Glutamatergic neuron (in vitro differentiated cells): Measurements from ENCODE around the gene SLAIN2. TPM values are rescaled to one million over a fixed set of nuclear protein-coding genes. Genes with fewer than 3 reads are reported as not detected.

Experiments
- DNase-seq: peaks from one replicate; pipeline ENCODE4 v3.0.0; 2022
- H3K27ac Mint-ChIP-seq: one replicate; pipeline ENCODE4 v1.8.0; 2020; ENCODE audit warnings: mild to moderate bottlenecking, mixed read lengths, inconsistent platforms; ENCODE audit not compliant: unreplicated experiment
- H3K27me3 Mint-ChIP-seq: one replicate; pipeline ENCODE4 v1.8.0; 2020; ENCODE audit warnings: mild to moderate bottlenecking, moderate library complexity, mixed read lengths, inconsistent platforms; ENCODE audit not compliant: unreplicated experiment
- H3K36me3 Mint-ChIP-seq: one replicate; pipeline ENCODE4 v1.8.0; 2020; ENCODE audit warnings: mild to moderate bottlenecking, mixed read lengths, inconsistent platforms; ENCODE audit not compliant: unreplicated experiment
- H3K4me1 Mint-ChIP-seq: one replicate; pipeline ENCODE4 v1.8.0; 2020; ENCODE audit warnings: mild to moderate bottlenecking, low read depth, mixed read lengths, inconsistent platforms; ENCODE audit not compliant: unreplicated experiment
- H3K4me3 Mint-ChIP-seq: one replicate; pipeline ENCODE4 v1.8.0; 2020; ENCODE audit warnings: mild to moderate bottlenecking, mixed read lengths, inconsistent platforms; ENCODE audit not compliant: unreplicated experiment
- H3K9me3 Mint-ChIP-seq: one replicate; pipeline ENCODE4 v1.8.0; 2020; ENCODE audit warnings: mild to moderate bottlenecking, moderate library complexity, mixed read lengths, inconsistent platforms; ENCODE audit not compliant: unreplicated experiment
- total RNA-seq: library from RNA; stranded (reverse); fragmentation: NEBNext Ultra II Directional; extraction: Animal tissue kit (Norgen Biotek cat#: 25700); gene quantifications from one replicate; pipeline ENCODE4 v1.2.1, GENCODE V29; 2021; ENCODE audit not compliant: unreplicated experiment
- TF ChIP-seq, protein P1 (sequence below): fragments of 200-600 bp; sonication (generic); IDR thresholded peaks from one replicate; pipeline ENCODE4 v1.5.0; 2021; ENCODE audit not compliant: partially characterized antibody, unreplicated experiment

Gene SLAIN2
- total RNA-seq, 1 donor from 2014 or later: 72.6 TPM

DNA sequence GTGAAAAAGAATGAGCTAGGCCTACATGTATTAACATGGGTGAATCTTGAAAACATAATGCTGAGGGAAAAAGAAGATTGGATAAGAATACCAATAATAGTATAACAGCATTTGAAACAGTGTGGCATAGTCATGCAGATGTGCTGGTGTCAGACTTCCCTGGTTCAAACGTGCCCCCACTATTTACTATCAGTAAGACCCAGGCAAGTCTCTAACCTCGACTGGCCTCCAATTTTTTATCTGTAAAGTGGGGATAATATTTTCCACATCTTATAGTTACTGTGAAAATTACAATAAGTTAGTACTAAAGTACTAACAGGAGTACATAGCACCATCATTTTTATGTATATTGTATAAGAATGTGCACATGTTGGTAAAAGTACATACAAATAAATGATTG lies 17.0 kb upstream of the SLAIN2 start:
- H3K4me1 Mint-ChIP-seq: no peaks in the 10 kb centered on the region
- peaks cover 1% of the 10 kb centered on the region for H3K9me3 Mint-ChIP-seq
- no peak overlapping the region for H3K27ac Mint-ChIP-seq
- H3K4me3 Mint-ChIP-seq: no peak overlapping the region
- no peak for DNase-seq
- H3K27me3 Mint-ChIP-seq: peaks cover 3% of the 10 kb centered on the region
- H3K36me3 Mint-ChIP-seq: no peaks in the 10 kb centered on the region
- TF ChIP-seq, protein P1, sequence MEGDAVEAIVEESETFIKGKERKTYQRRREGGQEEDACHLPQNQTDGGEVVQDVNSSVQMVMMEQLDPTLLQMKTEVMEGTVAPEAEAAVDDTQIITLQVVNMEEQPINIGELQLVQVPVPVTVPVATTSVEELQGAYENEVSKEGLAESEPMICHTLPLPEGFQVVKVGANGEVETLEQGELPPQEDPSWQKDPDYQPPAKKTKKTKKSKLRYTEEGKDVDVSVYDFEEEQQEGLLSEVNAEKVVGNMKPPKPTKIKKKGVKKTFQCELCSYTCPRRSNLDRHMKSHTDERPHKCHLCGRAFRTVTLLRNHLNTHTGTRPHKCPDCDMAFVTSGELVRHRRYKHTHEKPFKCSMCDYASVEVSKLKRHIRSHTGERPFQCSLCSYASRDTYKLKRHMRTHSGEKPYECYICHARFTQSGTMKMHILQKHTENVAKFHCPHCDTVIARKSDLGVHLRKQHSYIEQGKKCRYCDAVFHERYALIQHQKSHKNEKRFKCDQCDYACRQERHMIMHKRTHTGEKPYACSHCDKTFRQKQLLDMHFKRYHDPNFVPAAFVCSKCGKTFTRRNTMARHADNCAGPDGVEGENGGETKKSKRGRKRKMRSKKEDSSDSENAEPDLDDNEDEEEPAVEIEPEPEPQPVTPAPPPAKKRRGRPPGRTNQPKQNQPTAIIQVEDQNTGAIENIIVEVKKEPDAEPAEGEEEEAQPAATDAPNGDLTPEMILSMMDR: no peak

DNA sequence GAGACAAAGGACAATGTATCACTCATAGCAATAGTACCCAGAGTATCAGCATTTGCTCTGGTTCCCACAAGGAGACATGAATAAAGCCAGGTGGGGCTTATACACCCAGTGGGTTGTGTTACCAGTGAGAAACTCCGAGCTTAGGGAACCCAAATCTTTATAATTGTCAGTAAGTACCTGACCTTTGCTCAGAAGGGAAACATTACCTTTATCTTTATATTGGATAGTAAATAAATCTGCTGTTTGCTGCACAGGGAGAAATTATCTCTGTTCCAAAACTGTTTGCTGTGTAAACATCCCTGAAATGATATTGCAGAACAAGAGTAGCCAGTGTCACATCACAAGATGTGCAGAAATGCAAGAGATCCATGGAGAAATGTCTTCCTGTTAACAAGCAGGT lies 12.1 kb upstream of the SLAIN2 start:
- H3K27ac Mint-ChIP-seq: no peak overlapping the region
- no peak overlapping the region for H3K4me3 Mint-ChIP-seq
- H3K4me1 Mint-ChIP-seq: no peaks in the 10 kb centered on the region
- peaks cover 5% of the 10 kb centered on the region for H3K27me3 Mint-ChIP-seq
- no peaks in the 10 kb centered on the region for H3K36me3 Mint-ChIP-seq
- H3K9me3 Mint-ChIP-seq: peaks cover 1% of the 10 kb centered on the region
- no peak for DNase-seq
- TF ChIP-seq, protein P1: no peak

DNA sequence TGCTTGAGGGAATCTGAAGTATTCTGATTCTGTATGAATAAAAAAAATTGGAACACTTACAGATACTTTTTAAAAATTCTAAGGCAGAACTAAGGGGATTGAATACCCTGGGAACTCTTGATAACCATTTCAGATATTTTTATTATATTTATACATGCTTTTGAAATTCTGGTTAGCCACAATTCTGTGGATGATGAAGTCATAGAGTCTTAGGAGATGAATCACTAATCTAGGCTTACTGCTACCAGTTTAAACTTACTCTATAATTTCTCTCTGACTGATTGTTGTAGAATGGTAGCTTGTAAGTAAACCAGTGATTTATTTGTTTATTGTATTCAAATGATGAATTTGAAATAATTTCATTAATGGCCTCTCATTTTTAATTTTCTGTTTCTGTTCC lies 11.4 kb upstream of the SLAIN2 start:
- H3K4me3 Mint-ChIP-seq: no peak overlapping the region
- no peak overlapping the region for H3K27ac Mint-ChIP-seq
- peaks cover 5% of the 10 kb centered on the region for H3K27me3 Mint-ChIP-seq
- H3K4me1 Mint-ChIP-seq: no peaks in the 10 kb centered on the region
- DNase-seq: no peak
- no peaks in the 10 kb centered on the region for H3K36me3 Mint-ChIP-seq
- TF ChIP-seq, protein P1: no peak
- peaks cover 1% of the 10 kb centered on the region for H3K9me3 Mint-ChIP-seq

DNA sequence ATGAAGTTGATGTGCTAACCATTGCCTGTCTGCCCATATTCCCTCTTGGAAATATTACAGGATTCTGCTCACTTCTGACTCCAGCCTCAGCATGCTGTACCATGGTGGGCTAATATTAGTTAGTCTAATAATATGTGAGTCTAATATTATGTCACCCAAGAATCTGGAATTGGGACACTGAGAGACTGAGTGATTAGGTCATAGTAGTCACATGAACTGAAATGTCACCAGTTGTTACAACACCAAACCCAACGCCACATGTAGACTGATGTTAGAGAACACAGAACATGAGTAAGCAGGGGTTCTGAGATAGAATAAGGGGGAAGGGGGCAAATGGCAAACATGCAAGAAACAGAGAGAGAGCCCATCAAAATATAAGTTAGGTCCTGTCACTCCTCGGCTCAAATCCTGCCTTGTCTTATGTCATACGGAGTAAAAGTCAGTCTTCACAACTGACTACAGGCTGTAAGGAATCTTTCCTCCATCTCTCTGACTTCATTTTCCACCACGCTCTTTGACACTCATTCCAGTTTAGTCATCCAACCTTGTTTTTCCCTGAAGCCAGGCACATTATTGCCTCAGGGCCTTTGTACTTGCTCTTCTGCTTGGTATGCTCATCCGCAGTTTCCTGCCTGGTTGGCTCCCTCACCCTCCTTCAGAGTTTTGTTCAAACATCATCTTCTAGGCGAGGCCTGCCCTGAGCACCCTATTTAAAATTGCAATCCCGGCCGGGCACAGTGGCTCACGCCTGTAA lies 9.6 kb upstream of the SLAIN2 start:
- Mint-ChIP-seq H3K27me3 (peaks cover 3% of the 10 kb centered on the region), H3K9me3 (peaks cover 1% of the 10 kb centered on the region), H3K4me3 (no peak overlapping the region), H3K36me3 (no peaks in the 10 kb centered on the region), H3K4me1 (no peaks in the 10 kb centered on the region), H3K27ac (no peak overlapping the region)
- no peak for DNase-seq
- TF ChIP-seq, protein P1: no peak

DNA sequence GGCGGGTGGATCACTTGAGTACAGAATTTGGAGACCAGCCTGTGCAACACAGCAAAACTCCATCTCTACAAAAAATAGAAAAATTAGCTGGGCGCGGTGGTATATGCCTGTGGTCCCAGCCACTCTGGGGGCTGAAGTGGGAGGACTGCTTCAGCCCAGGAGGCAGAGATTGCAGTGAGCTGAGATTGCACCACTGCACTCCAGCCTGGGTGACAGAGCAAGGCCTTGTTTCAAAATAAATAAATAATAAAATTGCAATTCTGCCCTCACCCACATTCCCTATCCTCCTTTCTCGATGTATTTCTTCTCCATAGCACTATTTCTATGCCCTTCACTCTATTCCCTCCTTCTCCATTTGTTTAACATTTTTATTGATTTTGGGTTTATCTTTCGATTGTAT lies 8.7 kb upstream of the SLAIN2 start:
- DNase-seq: no peak
- H3K27ac Mint-ChIP-seq: no peak overlapping the region
- H3K4me1 Mint-ChIP-seq: no peaks in the 10 kb centered on the region
- TF ChIP-seq, protein P1: no peak
- H3K4me3 Mint-ChIP-seq: no peak overlapping the region
- H3K36me3 Mint-ChIP-seq: no peaks in the 10 kb centered on the region
- H3K27me3 Mint-ChIP-seq: peaks cover 2% of the 10 kb centered on the region
- peaks cover 3% of the 10 kb centered on the region for H3K9me3 Mint-ChIP-seq
